Hepatocyte (in vitro differentiated cells): Measurements from ENCODE around the gene LRRC32. TPM values are rescaled to one million over a fixed set of nuclear protein-coding genes. Genes with fewer than 3 reads are reported as not detected.

ENCODE experiments used
- DNase-seq: peaks from one replicate; pipeline ENCODE4 v3.0.0-alpha.2; 2016; ENCODE audit warnings: low spot score
- H2AFZ ChIP-seq: fragments of 200-600 bp; sonication (generic); 2 replicates; pipeline ENCODE4 v1.6.0; 2016; ENCODE audit warnings: antibody characterized with exemption, mild to moderate bottlenecking
- H3K27ac ChIP-seq: fragments of 200-600 bp; sonication (generic); 2 replicates; pipeline ENCODE4 v1.5.1; 2016; ENCODE audit warnings: mild to moderate bottlenecking
- H3K27me3 ChIP-seq: fragments of 200-600 bp; sonication (generic); 2 replicates; pipeline ENCODE4 v1.6.1; 2016
- H3K36me3 ChIP-seq: fragments of 200-600 bp; sonication (generic); replicated peaks from 2 replicates; pipeline ENCODE4 v1.5.1; 2016; ENCODE audit warnings: low read depth; ENCODE audit not compliant: insufficient read depth
- H3K4me1 ChIP-seq: fragments of 200-600 bp; sonication (generic); 2 replicates; pipeline ENCODE4 v1.5.1; 2016; ENCODE audit warnings: mild to moderate bottlenecking, moderate library complexity; ENCODE audit not compliant: insufficient read depth
- H3K4me2 ChIP-seq: fragments of 200-600 bp; sonication (generic); 2 replicates; pipeline ENCODE4 v1.6.0; 2016
- H3K4me3 ChIP-seq: fragments of 200-600 bp; sonication (generic); 2 replicates; pipeline ENCODE4 v1.5.1; 2016; ENCODE audit warnings: mild to moderate bottlenecking
- H3K79me2 ChIP-seq: fragments of 200-600 bp; sonication (generic); 2 replicates; pipeline ENCODE4 v1.6.0; 2017; ENCODE audit warnings: mild to moderate bottlenecking
- H3K9me2 ChIP-seq: fragments of 200-600 bp; sonication (generic); replicated peaks from 2 replicates; pipeline ENCODE4 v1.6.0; 2017; ENCODE audit warnings: mild to moderate bottlenecking; ENCODE audit not compliant: insufficient read depth
- H3K9me3 ChIP-seq: fragments of 200-600 bp; sonication (generic); 2 replicates; pipeline ENCODE4 v1.5.1; 2016; ENCODE audit warnings: low read depth, mild to moderate bottlenecking
- H4K20me1 ChIP-seq: fragments of 200-600 bp; sonication (generic); 2 replicates; pipeline ENCODE4 v1.6.0; 2016; ENCODE audit warnings: mild to moderate bottlenecking; ENCODE audit not compliant: insufficient read depth, poor library complexity, severe bottlenecking
- CTCF ChIP-seq: fragments of 200-600 bp; sonication (generic); IDR thresholded peaks from 2 replicates; pipeline ENCODE4 v1.5.1; 2016; ENCODE audit warnings: antibody characterized with exemption, mild to moderate bottlenecking; ENCODE audit not compliant: poor library complexity
- EZH2 ChIP-seq: fragments of 200-600 bp; sonication (generic); IDR thresholded peaks from 2 replicates; pipeline ENCODE4 v1.6.1; 2016; ENCODE audit warnings: antibody characterized with exemption, mild to moderate bottlenecking, borderline replicate concordance
- EZH2phosphoT487 ChIP-seq: fragments of 200-600 bp; sonication (generic); IDR thresholded peaks from one replicate; pipeline ENCODE4 v1.6.1; 2018; ENCODE audit warnings: antibody characterized with exemption, mild to moderate bottlenecking, low read depth, moderate library complexity; ENCODE audit not compliant: unreplicated experiment, severe bottlenecking
- WGBS: methylation state at CpG from one replicate; pipeline ENCODE4 v1.1.6; 2016; ENCODE audit warnings: low lambda C conversion rate; ENCODE audit errors: missing lambda C conversion rate; 5-methylcytosine and 5-hydroxymethylcytosine counted together
- polyA plus RNA-seq: library from polyadenylated mRNA; unstranded; fragments of >200 nt; fragmentation: Nextera tagmentation; extraction: Ambion mirVana; gene quantifications from 2 replicates; pipeline ENCODE4 v1.2.1, GENCODE V29; 2016
- total RNA-seq: library from RNA; depleted of rRNA; stranded (reverse); fragments of >200 nt; gene quantifications from 2 replicates; pipeline ENCODE4 v1.2.3, GENCODE V29; 2014

LRRC32 gene
- 14.7 and 25.5 TPM in 2 replicates for total RNA-seq
- 75.2 and 80.4 TPM in 2 replicates for polyA plus RNA-seq

- H3K27ac ChIP-seq, result peak within 1 kb of the TSS; percentile 40
- WGBS, result 7% methylated on average over 18 of the region's 82 CpGs
- H3K9me3 ChIP-seq, result no peaks in the 10 kb centered on the region
- peak; percentile 55 for DNase-seq
- peak within 1 kb of the TSS; percentile 74 for H2AFZ ChIP-seq
- H3K79me2 ChIP-seq, result peaks cover 26% of the 10 kb centered on the region
- TF ChIP-seq EZH2phosphoT487 (no peak), CTCF (peak; percentile 13)
- H4K20me1 ChIP-seq, result no peaks in the 10 kb centered on the region
- H3K36me3 ChIP-seq, result no peaks in the 10 kb centered on the region
- peak within 1 kb of the TSS; percentile 98 for H3K4me2 ChIP-seq
- peak within 1 kb of the TSS; percentile 85 for H3K4me3 ChIP-seq
- H3K27me3 ChIP-seq, result peaks cover 4% of the 10 kb centered on the region
- no peaks in the 10 kb centered on the region for H3K9me2 ChIP-seq
- H3K4me1 ChIP-seq, result no peaks in the 10 kb centered on the region
These were observed at the start of gene LRRC32 for GRCh38 chr11:76670485-76671236. Gene LRRC32 (minus strand): TSS chr11:76670747. CDS start chr11:76665954, 4,793 bp downstream.

GRCh38 chr11:76719686-76720085 is 49.1 kb upstream of the LRRC32 start:
- Histone ChIP-seq H3K36me3 (no peaks in the 10 kb centered on the region), H3K4me3 (no peak overlapping the region), H3K4me1 (no peaks in the 10 kb centered on the region), H3K27ac (no peak overlapping the region), H3K9me2 (no peaks in the 10 kb centered on the region), H3K79me2 (no peaks in the 10 kb centered on the region), H3K4me2 (no peak overlapping the region), H2AFZ (no peak overlapping the region), H3K27me3 (peaks cover under 1% of the 10 kb centered on the region), H4K20me1 (no peaks in the 10 kb centered on the region), H3K9me3 (no peaks in the 10 kb centered on the region)
- TF ChIP-seq EZH2 (no peak), CTCF (no peak), EZH2phosphoT487 (no peak)
- DNase-seq, result no peak
- WGBS, result 94% methylated on average over 9 of the region's 9 CpGs

GRCh38 chr11:76719281-76719680 is 48.7 kb upstream of the LRRC32 start:
- no peak overlapping the region for H3K4me3 ChIP-seq
- H3K36me3 ChIP-seq, result no peaks in the 10 kb centered on the region
- no peak for DNase-seq

More at GRCh38 chr11:76719281-76719680, 48.7 kb upstream of the LRRC32 start:
- TF ChIP-seq CTCF, result no peak
- Histone ChIP-seq H3K27me3 (no peaks in the 10 kb centered on the region), H3K4me2 (no peak overlapping the region), H3K4me1 (no peaks in the 10 kb centered on the region), H3K9me3 (no peaks in the 10 kb centered on the region), H3K9me2 (no peaks in the 10 kb centered on the region), H4K20me1 (no peaks in the 10 kb centered on the region), H3K27ac (no peak overlapping the region), H2AFZ (no peak overlapping the region), H3K79me2 (no peaks in the 10 kb centered on the region)
- 91% methylated on average over 11 of the region's 19 CpGs for WGBS
